Measurements from ENCODE around the gene FGF19.
A peak's percentile ranks its signal among the peaks of the same experiment; 100 is the strongest.

DNA sequence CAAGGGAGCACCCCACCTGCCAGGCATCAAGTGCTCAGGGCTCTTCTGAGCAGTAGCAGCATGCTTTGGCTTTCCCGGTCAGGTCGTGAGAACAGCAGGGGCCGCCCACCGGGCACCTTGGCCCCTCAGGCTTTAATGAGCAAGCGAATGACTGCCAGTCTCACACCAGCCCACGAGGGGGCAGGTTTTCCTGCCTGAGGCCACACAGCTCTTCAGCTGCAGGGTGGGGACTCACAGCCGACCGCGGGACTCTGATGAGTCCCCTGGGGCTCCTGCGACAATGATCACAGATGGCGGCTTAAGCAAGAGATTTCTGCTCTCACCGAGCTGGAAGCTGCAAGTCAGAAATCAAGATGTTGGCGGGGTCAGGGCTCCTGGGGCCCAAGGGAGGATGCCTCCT is 14.3 kb upstream of the FGF19 start:
- TF ChIP-seq NELFE (IDR thresholded peaks at IDR 0.05; ENCODE audit: insufficient read depth, insufficient read length) (no peak), SP1 (CRISPR knock-in tag; IDR thresholded peaks at IDR 0.05) (no peak), PCBP1 (IDR thresholded peaks at IDR 0.05; ENCODE audit: low read depth, low read length, poor library complexity, severe bottlenecking) (no peak), SIX5 (IDR thresholded peaks at IDR 0.05; ENCODE audit: borderline replicate concordance in 1 of 2, insufficient read depth in 1 of 2, low read depth in 1 of 2, low read length in 2 of 2) (no peak), RFX7 (CRISPR knock-in tag; IDR thresholded peaks at IDR 0.05) (no peak), SMC3 (conservative IDR thresholded peaks at IDR 0.05; ENCODE audit: insufficient read depth, low read depth, low read length) (peak; percentile 31; the same call in 1 of the 2 replicates)
- TF ChIP-seq, protein P1, sequence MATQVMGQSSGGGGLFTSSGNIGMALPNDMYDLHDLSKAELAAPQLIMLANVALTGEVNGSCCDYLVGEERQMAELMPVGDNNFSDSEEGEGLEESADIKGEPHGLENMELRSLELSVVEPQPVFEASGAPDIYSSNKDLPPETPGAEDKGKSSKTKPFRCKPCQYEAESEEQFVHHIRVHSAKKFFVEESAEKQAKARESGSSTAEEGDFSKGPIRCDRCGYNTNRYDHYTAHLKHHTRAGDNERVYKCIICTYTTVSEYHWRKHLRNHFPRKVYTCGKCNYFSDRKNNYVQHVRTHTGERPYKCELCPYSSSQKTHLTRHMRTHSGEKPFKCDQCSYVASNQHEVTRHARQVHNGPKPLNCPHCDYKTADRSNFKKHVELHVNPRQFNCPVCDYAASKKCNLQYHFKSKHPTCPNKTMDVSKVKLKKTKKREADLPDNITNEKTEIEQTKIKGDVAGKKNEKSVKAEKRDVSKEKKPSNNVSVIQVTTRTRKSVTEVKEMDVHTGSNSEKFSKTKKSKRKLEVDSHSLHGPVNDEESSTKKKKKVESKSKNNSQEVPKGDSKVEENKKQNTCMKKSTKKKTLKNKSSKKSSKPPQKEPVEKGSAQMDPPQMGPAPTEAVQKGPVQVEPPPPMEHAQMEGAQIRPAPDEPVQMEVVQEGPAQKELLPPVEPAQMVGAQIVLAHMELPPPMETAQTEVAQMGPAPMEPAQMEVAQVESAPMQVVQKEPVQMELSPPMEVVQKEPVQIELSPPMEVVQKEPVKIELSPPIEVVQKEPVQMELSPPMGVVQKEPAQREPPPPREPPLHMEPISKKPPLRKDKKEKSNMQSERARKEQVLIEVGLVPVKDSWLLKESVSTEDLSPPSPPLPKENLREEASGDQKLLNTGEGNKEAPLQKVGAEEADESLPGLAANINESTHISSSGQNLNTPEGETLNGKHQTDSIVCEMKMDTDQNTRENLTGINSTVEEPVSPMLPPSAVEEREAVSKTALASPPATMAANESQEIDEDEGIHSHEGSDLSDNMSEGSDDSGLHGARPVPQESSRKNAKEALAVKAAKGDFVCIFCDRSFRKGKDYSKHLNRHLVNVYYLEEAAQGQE (IDR thresholded peaks at IDR 0.05; ENCODE audit: borderline replicate concordance), result peak; percentile 31; the same call in 1 of the 2 replicates
- TF ChIP-seq, protein P1 (CRISPR knock-in tag; IDR thresholded peaks at IDR 0.05; ENCODE audit: low read depth), result no peak
- TF ChIP-seq, protein P2, sequence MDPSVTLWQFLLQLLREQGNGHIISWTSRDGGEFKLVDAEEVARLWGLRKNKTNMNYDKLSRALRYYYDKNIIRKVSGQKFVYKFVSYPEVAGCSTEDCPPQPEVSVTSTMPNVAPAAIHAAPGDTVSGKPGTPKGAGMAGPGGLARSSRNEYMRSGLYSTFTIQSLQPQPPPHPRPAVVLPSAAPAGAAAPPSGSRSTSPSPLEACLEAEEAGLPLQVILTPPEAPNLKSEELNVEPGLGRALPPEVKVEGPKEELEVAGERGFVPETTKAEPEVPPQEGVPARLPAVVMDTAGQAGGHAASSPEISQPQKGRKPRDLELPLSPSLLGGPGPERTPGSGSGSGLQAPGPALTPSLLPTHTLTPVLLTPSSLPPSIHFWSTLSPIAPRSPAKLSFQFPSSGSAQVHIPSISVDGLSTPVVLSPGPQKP (CRISPR knock-in tag; IDR thresholded peaks at IDR 0.05), result no peak
- TF ChIP-seq, protein P3, sequence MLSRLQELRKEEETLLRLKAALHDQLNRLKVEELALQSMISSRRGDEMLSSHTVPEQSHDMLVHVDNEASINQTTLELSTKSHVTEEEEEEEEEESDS (CRISPR knock-in tag; IDR thresholded peaks at IDR 0.05), result no peak
